GM12878 (cell line): ENCODE data around the gene GAK.

Experiments
- CHD4 ChIP-seq: fragments of 200-600 bp; sonication (generic); IDR thresholded peaks from 2 replicates; pipeline ENCODE4 v1.6.1; 2016; ENCODE audit warnings: mild to moderate bottlenecking
- CREB1 ChIP-seq: IDR thresholded peaks from 2 replicates; pipeline ENCODE4 v1.6.1; 2012; ENCODE audit warnings: low read depth, mild to moderate bottlenecking, inconsistent platforms
- CTCF ChIP-seq, 3 experiments: IDR thresholded peaks in 2 of 3; conservative IDR thresholded peaks in 1 of 3; 2 replicates each; pipeline ENCODE4 v1.5.1; 2011; ENCODE audit warnings: low read depth in 3 of 3, low read length in 3 of 3, mild to moderate bottlenecking in 3 of 3, control low read depth in 2 of 3, moderate library complexity in 2 of 3, inconsistent platforms in 1 of 3, mixed read lengths in 1 of 3; ENCODE audit not compliant: control insufficient read depth in 2 of 3, insufficient read depth in 1 of 3; ENCODE audit errors: extremely low read depth in 1 of 3
- ELK1 ChIP-seq: IDR thresholded peaks from 2 replicates; pipeline ENCODE4 v1.6.1; 2012; ENCODE audit warnings: low read depth, low read length, improper control_type of control experiment
- EP300 ChIP-seq, 2 experiments: fragments of 150-350 bp in 1 of 2; IDR thresholded peaks; 2 replicates each; pipeline ENCODE4 v1.6.1; 2011 to 2012; ENCODE audit warnings: low read depth in 2 of 2, low read length in 2 of 2, borderline replicate concordance in 1 of 2, improper control_type of control experiment in 1 of 2, inconsistent platforms in 1 of 2; ENCODE audit not compliant: control insufficient read depth in 1 of 2
- ESRRA ChIP-seq: IDR thresholded peaks from 2 replicates; pipeline ENCODE4 v1.6.1; 2012; ENCODE audit warnings: mild to moderate bottlenecking, low read length, improper control_type of control experiment
- GABPA ChIP-seq: IDR thresholded peaks from 2 replicates; pipeline ENCODE4 v1.6.1; 2014; ENCODE audit warnings: antibody characterized with exemption, low read depth, mild to moderate bottlenecking, inconsistent platforms
- MAX ChIP-seq: IDR thresholded peaks from 2 replicates; pipeline ENCODE4 v1.6.1; 2012; ENCODE audit warnings: low read depth, low read length, improper control_type of control experiment
- NR2F1 ChIP-seq: fragments of 450-650 bp; conservative IDR thresholded peaks from 2 replicates; pipeline ENCODE4 v1.6.1; 2017; ENCODE audit warnings: mild to moderate bottlenecking
- POLR2AphosphoS5 ChIP-seq: IDR thresholded peaks from 2 replicates; pipeline ENCODE4 v1.6.1; 2011; ENCODE audit warnings: mild to moderate bottlenecking, low read length, inconsistent platforms
- USF1 ChIP-seq: IDR thresholded peaks from 2 replicates; pipeline ENCODE4 v1.6.1; 2011; ENCODE audit warnings: borderline replicate concordance, low read depth, mild to moderate bottlenecking, moderate library complexity, mixed read lengths, low read length; ENCODE audit not compliant: insufficient read depth; ENCODE audit errors: extremely low read length

GRCh38 chr4:970854-971520, 38.9 kb upstream of the GAK start:
- TF ChIP-seq POLR2AphosphoS5: no peak
- no peak for TF ChIP-seq EP300 (IDR thresholded peaks at IDR 0.05; ENCODE audit: borderline replicate concordance in 1 of 2, control insufficient read depth in 1 of 2, low read depth in 2 of 2, low read length in 2 of 2)
- TF ChIP-seq CTCF (IDR thresholded peaks at IDR 0.05 in 2 of 3, conservative IDR thresholded peaks at IDR 0.05 in 1 of 3; ENCODE audit: control insufficient read depth in 2 of 3, extremely low read depth in 1 of 3, insufficient read depth in 1 of 3, low read depth in 3 of 3, low read length in 3 of 3): no peak
- TF ChIP-seq ELK1: no peak
- no peak for TF ChIP-seq MAX
- TF ChIP-seq NR2F1: no peak
- TF ChIP-seq CREB1: no peak
- TF ChIP-seq ESRRA: no peak
- no peak for TF ChIP-seq CHD4
- no peak for TF ChIP-seq USF1
- TF ChIP-seq GABPA: no peak
